HG03565 (cell line): ENCODE measurements around the gene PUSL1.

Experiments used
- ATAC-seq: cut with Tn5 transposase; IDR thresholded peaks from one replicate; pipeline ENCODE4 v1.9.1; 2021; ENCODE audit warnings: mild to moderate bottlenecking, moderate library complexity; ENCODE audit not compliant: unreplicated experiment

The PUSL1 gene

GRCh38 chr1:1321477-1321876, 13.1 kb downstream of the PUSL1 start:
- no peak for ATAC-seq

GRCh38 chr1:1322418-1322817, 14.0 kb downstream of the PUSL1 start:
- ATAC-seq, result no peak

- no peak for ATAC-seq
These were observed 14.6 kb downstream of the PUSL1 start for GRCh38 chr1:1322952-1323351.

- ATAC-seq, result peak; percentile 27
These were observed 15.7 kb downstream of the PUSL1 start for GRCh38 chr1:1324084-1324523.

- peak; percentile 77 for ATAC-seq
These were observed 16.3 kb downstream of the PUSL1 start, which contains the start of the genes CPTP and INTS11 for GRCh38 chr1:1324524-1325287. Gene CPTP (plus strand): TSS chr1:1324802. CDS start chr1:1326911, 2,109 bp downstream. Gene INTS11 (minus strand): TSS chr1:1324660. CDS start chr1:1324608, 52 bp downstream.

GRCh38 chr1:1325288-1326074, 17.1 kb downstream of the PUSL1 start:
- no peak for ATAC-seq

GRCh38 chr1:1326075-1326605, 17.7 kb downstream of the PUSL1 start:
- no peak for ATAC-seq

- no peak for ATAC-seq
These were observed 18.9 kb downstream of the PUSL1 start for GRCh38 chr1:1327291-1327690.

GRCh38 chr1:1328254-1328653, 19.9 kb downstream of the PUSL1 start:
- ATAC-seq, result no peak

GRCh38 chr1:1329304-1330210, 21.2 kb downstream of the PUSL1 start:
- no peak for ATAC-seq

- no peak for ATAC-seq
These were observed 22.1 kb downstream of the PUSL1 start for GRCh38 chr1:1330366-1331067.

- ATAC-seq, result no peak
These were observed 22.9 kb downstream of the PUSL1 start, which contains the start of gene TAS1R3 for GRCh38 chr1:1331068-1331965. Gene TAS1R3 (plus strand): TSS chr1:1331280. CDS start chr1:1331346, 66 bp downstream.

- no peak for ATAC-seq
These were observed 23.8 kb downstream of the PUSL1 start for GRCh38 chr1:1332031-1332755.

- no peak for ATAC-seq
These were observed 24.5 kb downstream of the PUSL1 start for GRCh38 chr1:1332774-1333480.

- ATAC-seq, result no peak
These were observed 25.3 kb downstream of the PUSL1 start for GRCh38 chr1:1333551-1334241.

GRCh38 chr1:1334835-1335234, 26.4 kb downstream of the PUSL1 start:
- ATAC-seq, result no peak

- ATAC-seq, result no peak
These were observed 26.9 kb downstream of the PUSL1 start for GRCh38 chr1:1335283-1335682.
